HG03159 (cell line): ENCODE measurements around the gene ZC3H12C.
"Not testable (repeated sequence)": the region's sequence is repeated elsewhere in the genome, so short reads cannot be mapped to it uniquely, and the experiment has no call there.

Source experiments
- ATAC-seq: cut with Tn5 transposase; IDR thresholded peaks from one replicate; pipeline ENCODE4 v1.9.1; 2021; ENCODE audit warnings: mild to moderate bottlenecking, moderate library complexity; ENCODE audit not compliant: unreplicated experiment

The ZC3H12C gene

DNA sequence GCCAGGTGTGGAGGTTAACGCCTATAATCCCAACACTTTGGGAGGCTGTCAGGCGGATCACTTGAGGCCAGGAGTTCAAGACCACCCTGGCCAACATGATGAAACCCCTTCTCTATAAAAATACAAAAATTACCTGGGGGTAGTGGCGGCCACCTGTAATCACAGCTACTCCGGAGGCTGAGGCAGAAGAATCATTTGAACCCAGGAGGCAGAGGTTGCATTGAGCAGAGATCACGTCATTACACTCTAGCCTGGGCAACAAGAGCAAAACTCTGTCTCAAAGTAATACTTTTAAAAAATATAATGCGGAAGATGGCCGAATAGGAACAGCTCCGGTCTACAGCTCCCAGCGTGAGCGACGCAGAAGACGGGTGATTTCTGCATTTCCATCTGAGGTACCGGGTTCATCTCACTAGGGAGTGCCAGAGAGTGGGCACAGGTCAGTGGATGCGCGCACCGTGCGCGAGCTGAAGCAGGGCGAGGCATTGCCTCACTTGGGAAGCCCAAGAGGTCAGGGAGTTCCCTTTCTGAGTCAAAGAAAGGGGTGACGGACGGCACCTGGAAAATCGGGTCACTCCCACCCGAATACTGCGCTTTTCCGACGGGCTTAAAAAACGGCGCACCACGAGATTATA, 115.6 kb downstream of the ZC3H12C start:
- ATAC-seq: not testable (repeated sequence)

DNA sequence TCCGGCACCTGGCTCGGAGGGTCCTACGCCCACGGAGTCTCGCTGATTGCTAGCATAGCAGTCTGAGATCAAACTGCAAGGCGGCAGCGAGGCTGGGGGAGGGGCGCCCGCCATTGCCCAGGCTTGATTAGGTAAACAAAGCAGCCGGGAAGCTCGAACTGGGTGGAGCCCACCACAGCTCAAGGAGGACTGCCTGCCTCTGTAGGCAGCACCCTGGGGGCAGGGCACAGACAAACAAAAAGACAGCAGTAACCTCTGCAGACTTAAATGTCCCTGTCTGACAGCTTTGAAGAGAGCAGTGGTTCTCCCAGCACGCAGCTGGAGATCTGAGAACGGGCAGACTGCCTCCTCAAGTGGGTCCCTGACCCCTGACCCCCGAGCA, 116.1 kb downstream of the ZC3H12C start:
- ATAC-seq: not testable (repeated sequence)

DNA sequence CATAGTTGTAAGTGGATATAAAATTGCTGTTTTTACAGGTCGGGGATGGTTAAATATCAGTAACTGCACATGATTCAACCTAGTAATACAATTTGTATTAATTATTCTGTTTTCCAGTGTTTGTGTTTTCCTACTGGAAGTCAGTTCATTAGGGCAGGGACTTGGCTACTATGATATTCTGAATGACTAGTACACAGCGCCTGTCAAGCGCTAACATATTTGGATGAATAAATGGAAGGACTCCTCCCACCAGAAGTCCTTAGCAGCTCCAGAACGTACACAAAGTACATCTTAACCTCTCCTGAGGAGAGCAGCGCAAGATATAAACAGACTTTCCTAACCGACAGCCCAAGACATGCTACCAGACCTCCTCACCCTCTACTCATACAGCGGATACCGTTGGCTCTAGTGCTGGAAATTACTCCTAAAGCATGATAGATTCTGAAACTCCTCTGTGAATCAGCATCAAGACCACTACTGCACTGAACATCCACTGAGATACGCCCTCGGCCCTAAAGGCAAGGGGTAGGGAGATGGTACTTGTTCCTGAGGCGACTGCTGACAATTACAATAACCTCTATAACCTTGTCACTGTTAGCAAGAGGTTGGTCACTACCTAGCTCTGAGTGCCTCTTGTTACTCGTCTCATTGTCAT, 124.2 kb downstream of the ZC3H12C start:
- no peak for ATAC-seq

GRCh38 chr11:110217936-110218335, 124.7 kb downstream of the ZC3H12C start:
- ATAC-seq: no peak

GRCh38 chr11:110219006-110219785, 126.0 kb downstream of the ZC3H12C start:
- ATAC-seq: no peak
